SK-N-SH treated with all-trans-retinoic acid at 6 μM for 48 hours (cell line): ENCODE data around the gene LRRC74B.

Experiments used
- ATAC-seq: fragments of 200-7000 bp; cut with Tn5 transposase; 3 replicates; pipeline ENCODE4 v1.9.1; 2020; ENCODE audit warnings: mild to moderate bottlenecking, moderate library complexity
- ARNTL ChIP-seq: fragments of 450-650 bp; formaldehyde crosslinking; IDR thresholded peaks from 2 replicates; pipeline ENCODE4 v1.5.0; 2020; ENCODE audit warnings: low read depth, mild to moderate bottlenecking, moderate library complexity, borderline replicate concordance
- BACH2 ChIP-seq: fragments of 250-450 bp; sonication (Bioruptor Pico); IDR thresholded peaks from 2 replicates; pipeline ENCODE4 v1.9.0; 2021; ENCODE audit warnings: mild to moderate bottlenecking, borderline replicate concordance
- CSDC2 ChIP-seq: fragments of 250-450 bp; sonication (Bioruptor Pico); IDR thresholded peaks from 2 replicates; pipeline ENCODE4 v1.5.0; 2020; ENCODE audit warnings: mild to moderate bottlenecking, moderate library complexity
- ESRRG ChIP-seq: fragments of 250-450 bp; sonication (Bioruptor Pico); IDR thresholded peaks from 2 replicates; pipeline ENCODE4 v1.6.1; 2021; ENCODE audit warnings: mild to moderate bottlenecking
- GLIS3 ChIP-seq: fragments of 250-450 bp; sonication (Bioruptor Pico); IDR thresholded peaks from 2 replicates; pipeline ENCODE4 v1.5.0; 2020; ENCODE audit warnings: mild to moderate bottlenecking, moderate library complexity
- ISL1 ChIP-seq: fragments of 250-450 bp; sonication (Bioruptor Pico); IDR thresholded peaks from 2 replicates; pipeline ENCODE4 v2.1.2; 2022; ENCODE audit warnings: mild to moderate bottlenecking, moderate library complexity
- OSR1 ChIP-seq: fragments of 250-450 bp; sonication (Bioruptor Pico); IDR thresholded peaks from 2 replicates; pipeline ENCODE4 v1.8.0; 2022; ENCODE audit warnings: moderate library complexity, mild to moderate bottlenecking, inconsistent platforms
- PPARA ChIP-seq: fragments of 250-450 bp; sonication (Bioruptor Pico); IDR thresholded peaks from 2 replicates; pipeline ENCODE4 v1.5.0; 2020; ENCODE audit warnings: mild to moderate bottlenecking, borderline replicate concordance
- RARB ChIP-seq: fragments of 250-450 bp; sonication (Bioruptor Pico); IDR thresholded peaks from 2 replicates; pipeline ENCODE4 v1.8.0; 2021; ENCODE audit warnings: mild to moderate bottlenecking, moderate library complexity
- SNAI2 ChIP-seq: fragments of 250-450 bp; sonication (Bioruptor Pico); IDR thresholded peaks from 2 replicates; pipeline ENCODE4 v1.5.0; 2020; ENCODE audit warnings: mild to moderate bottlenecking, moderate library complexity
- TCF4 ChIP-seq: fragments of 250-450 bp; sonication (Bioruptor Pico); IDR thresholded peaks from 2 replicates; pipeline ENCODE4 v1.8.0; 2021; ENCODE audit warnings: mild to moderate bottlenecking, moderate library complexity, borderline replicate concordance
- TOX ChIP-seq: fragments of 250-450 bp; sonication (Bioruptor Pico); IDR thresholded peaks from 2 replicates; pipeline ENCODE4 v1.8.0; 2021; ENCODE audit warnings: mild to moderate bottlenecking, moderate library complexity, borderline replicate concordance
- ZC3H10 ChIP-seq: fragments of 250-450 bp; sonication (Bioruptor Pico); IDR thresholded peaks from 2 replicates; pipeline ENCODE4 v1.5.1; 2021; ENCODE audit warnings: mild to moderate bottlenecking, moderate library complexity
- ZFP3 ChIP-seq: fragments of 250-450 bp; sonication (Bioruptor Pico); IDR thresholded peaks from 2 replicates; pipeline ENCODE4 v1.5.0; 2020; ENCODE audit warnings: mild to moderate bottlenecking, moderate library complexity
- ZFP30 ChIP-seq: fragments of 450-650 bp; formaldehyde crosslinking; IDR thresholded peaks from 2 replicates; pipeline ENCODE4 v1.5.0; 2022; ENCODE audit warnings: mild to moderate bottlenecking, moderate library complexity
- ZNF565 ChIP-seq: fragments of 450-650 bp; formaldehyde crosslinking; conservative IDR thresholded peaks from 2 replicates; pipeline ENCODE4 v1.5.0; 2020; ENCODE audit warnings: low read depth, mild to moderate bottlenecking, moderate library complexity
- ZNF70 ChIP-seq: fragments of 450-650 bp; formaldehyde crosslinking; IDR thresholded peaks from 2 replicates; pipeline ENCODE4 v1.5.0; 2020; ENCODE audit warnings: mild to moderate bottlenecking, moderate library complexity
- ZNF8 ChIP-seq: fragments of 450-650 bp; formaldehyde crosslinking; IDR thresholded peaks from 2 replicates; pipeline ENCODE4 v1.5.0; 2020; ENCODE audit warnings: mild to moderate bottlenecking, moderate library complexity
- TF ChIP-seq, protein P1 (sequence below): fragments of 250-450 bp; sonication (Bioruptor Pico); IDR thresholded peaks from 2 replicates; pipeline ENCODE4 v1.5.1; 2020; ENCODE audit warnings: low read depth, mild to moderate bottlenecking, moderate library complexity
- TF ChIP-seq, protein P2 (sequence below): fragments of 250-450 bp; sonication (Bioruptor Pico); IDR thresholded peaks from 2 replicates; pipeline ENCODE4 v1.8.0; 2020; ENCODE audit warnings: mild to moderate bottlenecking, moderate library complexity, borderline replicate concordance
- TF ChIP-seq, protein P3 (sequence below): fragments of 250-450 bp; sonication (Bioruptor Pico); IDR thresholded peaks from 2 replicates; pipeline ENCODE4 v1.5.0; 2020; ENCODE audit warnings: mild to moderate bottlenecking, moderate library complexity
- TF ChIP-seq, protein P4 (sequence below): fragments of 250-450 bp; sonication (Bioruptor Pico); IDR thresholded peaks from 2 replicates; pipeline ENCODE4 v1.8.0; 2021; ENCODE audit warnings: low read depth, mild to moderate bottlenecking, moderate library complexity, borderline replicate concordance
- TF ChIP-seq, protein P5 (sequence below): fragments of 250-450 bp; sonication (Bioruptor Pico); IDR thresholded peaks from 2 replicates; pipeline ENCODE4 v1.5.1; 2021; ENCODE audit warnings: mild to moderate bottlenecking, moderate library complexity

The LRRC74B gene

DNA sequence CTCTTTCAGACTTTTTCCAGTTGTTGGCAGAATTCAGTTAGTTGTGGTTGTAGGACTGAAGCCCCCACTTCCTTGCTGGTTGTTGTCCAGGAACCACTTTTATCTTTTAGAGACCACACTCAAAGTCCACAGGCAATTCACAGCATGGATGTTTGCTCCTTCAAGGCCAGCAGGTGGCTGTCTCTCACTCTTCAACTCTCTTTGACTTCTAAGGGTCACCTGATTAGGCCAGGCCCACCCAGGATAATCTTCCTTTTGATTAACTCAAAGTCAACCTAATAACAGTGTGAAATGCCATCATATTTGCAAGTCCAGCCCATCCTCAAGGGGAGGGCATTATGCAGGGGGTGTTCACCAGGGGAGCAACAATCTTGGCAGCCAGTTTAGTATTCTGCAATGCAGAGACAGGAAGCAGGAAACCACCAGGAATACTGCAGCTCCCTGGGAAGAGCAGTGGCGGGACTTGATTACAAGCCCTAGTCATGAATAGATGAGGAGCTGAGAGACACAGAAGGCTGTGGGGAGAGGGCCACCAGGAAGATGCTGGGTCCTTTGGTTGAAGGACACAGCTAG lies 52.4 kb downstream of the LRRC74B start:
- no peak for TF ChIP-seq SNAI2 (CRISPR knock-in tag)
- TF ChIP-seq ISL1 (CRISPR knock-in tag), result no peak
- no peak for TF ChIP-seq ZFP3 (CRISPR knock-in tag)
- TF ChIP-seq, protein P1, sequence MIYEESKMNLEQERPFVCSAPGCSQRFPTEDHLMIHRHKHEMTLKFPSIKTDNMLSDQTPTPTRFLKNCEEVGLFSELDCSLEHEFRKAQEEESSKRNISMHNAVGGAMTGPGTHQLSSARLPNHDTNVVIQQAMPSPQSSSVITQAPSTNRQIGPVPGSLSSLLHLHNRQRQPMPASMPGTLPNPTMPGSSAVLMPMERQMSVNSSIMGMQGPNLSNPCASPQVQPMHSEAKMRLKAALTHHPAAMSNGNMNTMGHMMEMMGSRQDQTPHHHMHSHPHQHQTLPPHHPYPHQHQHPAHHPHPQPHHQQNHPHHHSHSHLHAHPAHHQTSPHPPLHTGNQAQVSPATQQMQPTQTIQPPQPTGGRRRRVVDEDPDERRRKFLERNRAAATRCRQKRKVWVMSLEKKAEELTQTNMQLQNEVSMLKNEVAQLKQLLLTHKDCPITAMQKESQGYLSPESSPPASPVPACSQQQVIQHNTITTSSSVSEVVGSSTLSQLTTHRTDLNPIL, result no peak
- no peak for TF ChIP-seq ZC3H10 (CRISPR knock-in tag)
- TF ChIP-seq TOX, result no peak
- TF ChIP-seq ARNTL, result no peak
- no peak for TF ChIP-seq BACH2 (CRISPR knock-in tag)
- no peak for TF ChIP-seq GLIS3 (CRISPR knock-in tag)
- no peak for TF ChIP-seq ZFP30 (CRISPR knock-in tag)
- TF ChIP-seq CSDC2 (CRISPR knock-in tag), result no peak
- TF ChIP-seq, protein P2, sequence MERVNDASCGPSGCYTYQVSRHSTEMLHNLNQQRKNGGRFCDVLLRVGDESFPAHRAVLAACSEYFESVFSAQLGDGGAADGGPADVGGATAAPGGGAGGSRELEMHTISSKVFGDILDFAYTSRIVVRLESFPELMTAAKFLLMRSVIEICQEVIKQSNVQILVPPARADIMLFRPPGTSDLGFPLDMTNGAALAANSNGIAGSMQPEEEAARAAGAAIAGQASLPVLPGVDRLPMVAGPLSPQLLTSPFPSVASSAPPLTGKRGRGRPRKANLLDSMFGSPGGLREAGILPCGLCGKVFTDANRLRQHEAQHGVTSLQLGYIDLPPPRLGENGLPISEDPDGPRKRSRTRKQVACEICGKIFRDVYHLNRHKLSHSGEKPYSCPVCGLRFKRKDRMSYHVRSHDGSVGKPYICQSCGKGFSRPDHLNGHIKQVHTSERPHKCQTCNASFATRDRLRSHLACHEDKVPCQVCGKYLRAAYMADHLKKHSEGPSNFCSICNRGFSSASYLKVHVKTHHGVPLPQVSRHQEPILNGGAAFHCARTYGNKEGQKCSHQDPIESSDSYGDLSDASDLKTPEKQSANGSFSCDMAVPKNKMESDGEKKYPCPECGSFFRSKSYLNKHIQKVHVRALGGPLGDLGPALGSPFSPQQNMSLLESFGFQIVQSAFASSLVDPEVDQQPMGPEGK (CRISPR knock-in tag), result no peak
- TF ChIP-seq, protein P3, sequence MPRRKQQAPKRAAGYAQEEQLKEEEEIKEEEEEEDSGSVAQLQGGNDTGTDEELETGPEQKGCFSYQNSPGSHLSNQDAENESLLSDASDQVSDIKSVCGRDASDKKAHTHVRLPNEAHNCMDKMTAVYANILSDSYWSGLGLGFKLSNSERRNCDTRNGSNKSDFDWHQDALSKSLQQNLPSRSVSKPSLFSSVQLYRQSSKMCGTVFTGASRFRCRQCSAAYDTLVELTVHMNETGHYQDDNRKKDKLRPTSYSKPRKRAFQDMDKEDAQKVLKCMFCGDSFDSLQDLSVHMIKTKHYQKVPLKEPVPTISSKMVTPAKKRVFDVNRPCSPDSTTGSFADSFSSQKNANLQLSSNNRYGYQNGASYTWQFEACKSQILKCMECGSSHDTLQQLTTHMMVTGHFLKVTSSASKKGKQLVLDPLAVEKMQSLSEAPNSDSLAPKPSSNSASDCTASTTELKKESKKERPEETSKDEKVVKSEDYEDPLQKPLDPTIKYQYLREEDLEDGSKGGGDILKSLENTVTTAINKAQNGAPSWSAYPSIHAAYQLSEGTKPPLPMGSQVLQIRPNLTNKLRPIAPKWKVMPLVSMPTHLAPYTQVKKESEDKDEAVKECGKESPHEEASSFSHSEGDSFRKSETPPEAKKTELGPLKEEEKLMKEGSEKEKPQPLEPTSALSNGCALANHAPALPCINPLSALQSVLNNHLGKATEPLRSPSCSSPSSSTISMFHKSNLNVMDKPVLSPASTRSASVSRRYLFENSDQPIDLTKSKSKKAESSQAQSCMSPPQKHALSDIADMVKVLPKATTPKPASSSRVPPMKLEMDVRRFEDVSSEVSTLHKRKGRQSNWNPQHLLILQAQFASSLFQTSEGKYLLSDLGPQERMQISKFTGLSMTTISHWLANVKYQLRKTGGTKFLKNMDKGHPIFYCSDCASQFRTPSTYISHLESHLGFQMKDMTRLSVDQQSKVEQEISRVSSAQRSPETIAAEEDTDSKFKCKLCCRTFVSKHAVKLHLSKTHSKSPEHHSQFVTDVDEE (CRISPR knock-in tag), result no peak
- no peak for TF ChIP-seq ESRRG
- TF ChIP-seq, protein P4, sequence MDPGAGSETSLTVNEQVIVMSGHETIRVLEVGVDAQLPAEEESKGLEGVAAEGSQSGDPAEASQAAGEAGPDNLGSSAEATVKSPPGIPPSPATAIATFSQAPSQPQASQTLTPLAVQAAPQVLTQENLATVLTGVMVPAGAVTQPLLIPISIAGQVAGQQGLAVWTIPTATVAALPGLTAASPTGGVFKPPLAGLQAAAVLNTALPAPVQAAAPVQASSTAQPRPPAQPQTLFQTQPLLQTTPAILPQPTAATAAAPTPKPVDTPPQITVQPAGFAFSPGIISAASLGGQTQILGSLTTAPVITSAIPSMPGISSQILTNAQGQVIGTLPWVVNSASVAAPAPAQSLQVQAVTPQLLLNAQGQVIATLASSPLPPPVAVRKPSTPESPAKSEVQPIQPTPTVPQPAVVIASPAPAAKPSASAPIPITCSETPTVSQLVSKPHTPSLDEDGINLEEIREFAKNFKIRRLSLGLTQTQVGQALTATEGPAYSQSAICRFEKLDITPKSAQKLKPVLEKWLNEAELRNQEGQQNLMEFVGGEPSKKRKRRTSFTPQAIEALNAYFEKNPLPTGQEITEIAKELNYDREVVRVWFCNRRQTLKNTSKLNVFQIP, result no peak
- TF ChIP-seq ZNF70 (CRISPR knock-in tag), result no peak
- TF ChIP-seq OSR1, result no peak
- TF ChIP-seq, protein P5, sequence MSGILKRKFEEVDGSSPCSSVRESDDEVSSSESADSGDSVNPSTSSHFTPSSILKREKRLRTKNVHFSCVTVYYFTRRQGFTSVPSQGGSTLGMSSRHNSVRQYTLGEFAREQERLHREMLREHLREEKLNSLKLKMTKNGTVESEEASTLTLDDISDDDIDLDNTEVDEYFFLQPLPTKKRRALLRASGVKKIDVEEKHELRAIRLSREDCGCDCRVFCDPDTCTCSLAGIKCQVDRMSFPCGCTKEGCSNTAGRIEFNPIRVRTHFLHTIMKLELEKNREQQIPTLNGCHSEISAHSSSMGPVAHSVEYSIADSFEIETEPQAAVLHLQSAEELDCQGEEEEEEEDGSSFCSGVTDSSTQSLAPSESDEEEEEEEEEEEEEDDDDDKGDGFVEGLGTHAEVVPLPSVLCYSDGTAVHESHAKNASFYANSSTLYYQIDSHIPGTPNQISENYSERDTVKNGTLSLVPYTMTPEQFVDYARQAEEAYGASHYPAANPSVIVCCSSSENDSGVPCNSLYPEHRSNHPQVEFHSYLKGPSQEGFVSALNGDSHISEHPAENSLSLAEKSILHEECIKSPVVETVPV (CRISPR knock-in tag), result no peak
- no peak for TF ChIP-seq ZNF8 (CRISPR knock-in tag)
- no peak for TF ChIP-seq TCF4 (CRISPR knock-in tag)
- ATAC-seq, result no peak

DNA sequence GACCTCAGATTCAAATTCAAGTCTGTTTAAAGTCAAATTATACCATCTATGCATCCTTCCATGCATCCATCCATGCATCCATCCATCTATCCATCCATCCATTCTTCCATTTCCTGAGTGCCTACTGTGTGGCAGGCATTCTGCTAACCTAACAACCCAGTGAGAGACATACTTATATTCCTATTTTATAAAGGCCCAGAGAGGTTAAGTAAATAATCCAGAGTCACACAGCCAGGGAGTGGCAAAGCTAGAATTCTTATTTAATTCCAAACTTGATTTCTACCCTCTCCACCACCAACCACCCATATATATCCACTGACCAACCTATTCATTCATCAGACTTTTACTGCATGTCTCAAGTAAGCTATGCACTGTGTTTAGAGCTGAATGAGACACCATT lies 53.8 kb downstream of the LRRC74B start:
- no peak for ATAC-seq
- TF ChIP-seq, protein P1, result no peak
- no peak for TF ChIP-seq ZNF565 (CRISPR knock-in tag)
- no peak for TF ChIP-seq GLIS3 (CRISPR knock-in tag)
- TF ChIP-seq CSDC2 (CRISPR knock-in tag), result no peak
- TF ChIP-seq ZFP3 (CRISPR knock-in tag), result no peak
- TF ChIP-seq, protein P5 (CRISPR knock-in tag), result no peak
- TF ChIP-seq ZFP30 (CRISPR knock-in tag), result no peak
- TF ChIP-seq TOX, result no peak
- TF ChIP-seq SNAI2 (CRISPR knock-in tag), result no peak
- no peak for TF ChIP-seq OSR1
- TF ChIP-seq RARB, result no peak
- no peak for TF ChIP-seq PPARA
- TF ChIP-seq ESRRG, result no peak
- no peak for TF ChIP-seq ISL1 (CRISPR knock-in tag)
- TF ChIP-seq, protein P3 (CRISPR knock-in tag), result no peak
